HEK293T (cell line): ENCODE measurements around the gene SYS1.

Experiments used
- CTCF ChIA-PET: fragments of 350-600 bp; formaldehyde crosslinking; extraction: SDS; loops from one replicate; lab custom pipeline; 2021; ENCODE audit warnings: antibody characterized with exemption, inconsistent platforms; lab: Yijun Ruan, JAX
- POLR2A ChIA-PET: fragments of 350-600 bp; formaldehyde crosslinking; extraction: SDS; loops from one replicate; lab custom pipeline; 2020; ENCODE audit warnings: antibody characterized with exemption, inconsistent platforms; lab: Yijun Ruan, JAX
- DNase-seq: peaks from one replicate; pipeline ENCODE4 v3.0.0; 2012; ENCODE audit warnings: mixed read lengths; ENCODE audit errors: extremely low spot score
- ARNT ChIP-seq: fragments of 450-650 bp; IDR thresholded peaks from 2 replicates; pipeline ENCODE4 v1.6.1; 2017; ENCODE audit warnings: mild to moderate bottlenecking
- BHLHE40 ChIP-seq: fragments of 450-650 bp; IDR thresholded peaks from 2 replicates; pipeline ENCODE4 v1.6.1; 2016; ENCODE audit warnings: mild to moderate bottlenecking, moderate library complexity, borderline replicate concordance
- CTBP1 ChIP-seq: fragments of 450-650 bp; IDR thresholded peaks from 2 replicates; pipeline ENCODE4 v1.6.1; 2016; ENCODE audit warnings: borderline replicate concordance
- ELF4 ChIP-seq: fragments of 450-650 bp; IDR thresholded peaks from 2 replicates; pipeline ENCODE4 v1.6.1; 2017; ENCODE audit warnings: antibody characterized with exemption
- FOXA1 ChIP-seq: fragments of 450-650 bp; IDR thresholded peaks from 2 replicates; pipeline ENCODE4 v1.6.1; 2016; ENCODE audit warnings: mild to moderate bottlenecking
- FOXK2 ChIP-seq: fragments of 450-650 bp; IDR thresholded peaks from 2 replicates; pipeline ENCODE4 v1.6.1; 2016; ENCODE audit warnings: mild to moderate bottlenecking
- FOXM1 ChIP-seq: fragments of 450-650 bp; IDR thresholded peaks from 2 replicates; pipeline ENCODE4 v1.6.1; 2017; ENCODE audit warnings: mild to moderate bottlenecking, borderline replicate concordance
- HDGF ChIP-seq: fragments of 450-650 bp; IDR thresholded peaks from 2 replicates; pipeline ENCODE4 v1.6.1; 2017; ENCODE audit warnings: antibody characterized with exemption, borderline replicate concordance
- L3MBTL2 ChIP-seq: fragments of 450-650 bp; conservative IDR thresholded peaks from 2 replicates; pipeline ENCODE4 v1.6.1; 2016; ENCODE audit warnings: mild to moderate bottlenecking
- LEF1 ChIP-seq: fragments of 450-650 bp; IDR thresholded peaks from 2 replicates; pipeline ENCODE4 v1.6.1; 2017; ENCODE audit warnings: mild to moderate bottlenecking, borderline replicate concordance
- NFRKB ChIP-seq: fragments of 450-650 bp; IDR thresholded peaks from 2 replicates; pipeline ENCODE4 v1.6.1; 2016; ENCODE audit warnings: mild to moderate bottlenecking, moderate library complexity
- PKNOX1 ChIP-seq: fragments of 450-650 bp; IDR thresholded peaks from 2 replicates; pipeline ENCODE4 v1.6.1; 2016
- SP1 ChIP-seq: fragments of 450-650 bp; IDR thresholded peaks from 2 replicates; pipeline ENCODE4 v1.6.1; 2017
- SUZ12 ChIP-seq: fragments of 450-650 bp; IDR thresholded peaks from 2 replicates; pipeline ENCODE4 v1.6.1; 2016; ENCODE audit warnings: mild to moderate bottlenecking
- TARDBP ChIP-seq: fragments of 450-650 bp; IDR thresholded peaks from 2 replicates; pipeline ENCODE4 v1.6.1; 2016
- ZNF384 ChIP-seq: fragments of 450-650 bp; IDR thresholded peaks from 2 replicates; pipeline ENCODE4 v1.6.1; 2016

SYS1 gene

GRCh38 chr20:45329497-45330319 is 33.2 kb upstream of the SYS1 start:
- POLR2A ChIA-PET, result no interaction called here
- TF ChIP-seq LEF1 (no peak), FOXM1 (no peak), ELF4 (no peak), SUZ12 (no peak), ZNF384 (no peak), CTBP1 (no peak), TARDBP (no peak), HDGF (no peak), FOXK2 (no peak), L3MBTL2 (no peak), PKNOX1 (no peak), SP1 (no peak), FOXA1 (no peak), ARNT (no peak), BHLHE40 (no peak), NFRKB (no peak)
- CTCF ChIA-PET, result no interaction called here

GRCh38 chr20:45330476-45330875 is 32.5 kb upstream of the SYS1 start:
- ChIA-PET CTCF (no interaction called here), POLR2A (no interaction called here)
- TF ChIP-seq FOXM1 (no peak), BHLHE40 (no peak), ARNT (no peak), HDGF (no peak), ELF4 (no peak), TARDBP (no peak), PKNOX1 (no peak), NFRKB (no peak), FOXK2 (no peak), LEF1 (no peak), FOXA1 (no peak), CTBP1 (no peak), L3MBTL2 (no peak), SUZ12 (no peak), SP1 (no peak), ZNF384 (no peak)
- DNase-seq, result no peak

More at GRCh38 chr20:45329497-45330319, 33.2 kb upstream of the SYS1 start:
- no peak for DNase-seq

GRCh38 chr20:45336530-45337366 is 26.2 kb upstream of the SYS1 start:
- ChIA-PET CTCF (interaction anchor here (1.0 to 2.2 kb wide), 2 partner anchors 14 to 26 kb away, joined by 3 to 7 read pairs; partner anchors contain the start of gene SYS1), POLR2A (interaction anchor here (0.7 to 1.5 kb wide), 3 partner anchors 10 to 26 kb away, joined by 3 to 4 read pairs (median 4); partner anchors contain the start of gene SYS1)

GRCh38 chr20:45337367-45338120 is 25.4 kb upstream of the SYS1 start:
- ChIA-PET POLR2A (interaction anchor here (0.8 to 1.5 kb wide), 2 partner anchors 10 to 26 kb away, joined by 3 to 4 read pairs; partner anchors contain the start of gene SYS1), CTCF (interaction anchor here (0.6 to 2.2 kb wide), 2 partner anchors 25 to 143 kb away, joined by 5 to 7 read pairs; partner anchors contain the start of gene SYS1)
- TF ChIP-seq LEF1, result no peak
- no peak for DNase-seq

More at GRCh38 chr20:45336530-45337366, 26.2 kb upstream of the SYS1 start:
- no peak for DNase-seq
- TF ChIP-seq SP1 (no peak), ZNF384 (no peak), FOXA1 (no peak), NFRKB (no peak), SUZ12 (no peak), L3MBTL2 (no peak), ELF4 (no peak), CTBP1 (no peak), TARDBP (no peak), ARNT (no peak), FOXM1 (no peak)

- TF ChIP-seq HDGF (no peak), ELF4 (no peak), PKNOX1 (no peak), BHLHE40 (no peak)
- POLR2A ChIA-PET, result interaction anchor here (1.5 kb wide), 1 partner anchor 25 kb away, joined by 4 read pairs; the partner anchor contains the start of gene SYS1
- CTCF ChIA-PET, result interaction anchor here (2.2 kb wide), 1 partner anchor 24 kb away, joined by 7 read pairs; the partner anchor contains the start of gene SYS1
- no peak for DNase-seq
Measured at GRCh38 chr20:45338121-45339030, 24.6 kb upstream of the SYS1 start.
